ENCODE measurements around the gene MAP3K7CL. TPM values are rescaled to one million over a fixed set of nuclear protein-coding genes. Genes with fewer than 3 reads are reported as not detected.

Gene MAP3K7CL, protein sequence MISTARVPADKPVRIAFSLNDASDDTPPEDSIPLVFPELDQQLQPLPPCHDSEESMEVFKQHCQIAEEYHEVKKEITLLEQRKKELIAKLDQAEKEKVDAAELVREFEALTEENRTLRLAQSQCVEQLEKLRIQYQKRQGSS
- total RNA-seq: 5.6 and 9.9 TPM in 2 replicates

DNA sequence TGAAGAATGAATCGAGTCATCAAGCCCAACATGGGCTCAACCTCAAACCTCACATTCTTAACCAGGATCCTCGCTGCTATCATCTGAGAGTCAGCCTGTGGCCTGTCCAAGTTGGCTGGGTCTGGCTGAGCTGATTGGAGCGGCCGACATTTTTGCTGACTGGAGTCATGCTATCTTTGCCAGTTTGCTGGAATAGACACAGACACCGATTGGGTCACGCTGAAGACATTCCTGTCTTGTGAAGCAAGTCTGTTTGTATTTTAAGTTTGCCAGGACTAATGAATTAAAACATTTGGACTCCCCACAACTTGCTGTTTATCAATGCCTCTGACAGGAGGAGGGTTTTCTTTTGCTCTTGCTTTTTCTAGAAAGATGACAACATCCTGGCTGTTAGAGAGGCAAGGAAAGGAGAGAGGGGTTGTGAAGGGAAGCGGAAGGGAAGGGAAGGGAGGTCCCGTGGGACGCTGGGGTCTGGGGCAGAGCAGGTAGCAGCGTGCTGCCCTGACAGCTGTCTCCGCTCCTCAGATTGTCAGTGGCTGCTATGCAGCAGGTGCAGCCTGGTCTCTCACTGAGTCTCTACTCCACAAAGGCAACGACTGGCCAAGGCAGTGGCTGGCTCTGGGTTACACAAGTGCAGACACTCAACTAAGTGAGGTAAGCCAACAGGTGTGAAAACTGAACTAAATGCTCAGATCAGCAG, at the start of gene MAP3K7CL:
Gene MAP3K7CL, plus strand, starts transcription at position 375 of the 700 bp plus-strand sequence. CDS start 2,701 bp downstream, outside the sequence.

Other genes with a start within 250 kb of the MAP3K7CL start
- gene LTN1, start 137.8 kb upstream of the MAP3K7CL start, total RNA-seq: 17.1 and 19.7 TPM in 2 replicates
- gene RWDD2B, start 111.3 kb upstream of the MAP3K7CL start, total RNA-seq: 14.0 and 16.9 TPM in 2 replicates
- 15.4 and 16.8 TPM in 2 replicates for gene USP16, start 106.0 kb upstream of the MAP3K7CL start, total RNA-seq
- gene CCT8, start 57.0 kb upstream of the MAP3K7CL start, total RNA-seq: 82.6 and 111 TPM in 2 replicates
- 38.1 and 48.4 TPM in 2 replicates for gene BACH1, start 168.3 kb downstream of the MAP3K7CL start, total RNA-seq